GM19468 (cell line): Measurements from ENCODE around the gene FAM181A.

Experiments
- ATAC-seq: cut with Tn5 transposase; IDR thresholded peaks from one replicate; pipeline ENCODE4 v1.9.1; 2021; ENCODE audit warnings: mild to moderate bottlenecking, moderate library complexity, moderate number of reproducible peaks; ENCODE audit not compliant: unreplicated experiment; ENCODE audit errors: extremely low read depth

Gene FAM181A

DNA sequence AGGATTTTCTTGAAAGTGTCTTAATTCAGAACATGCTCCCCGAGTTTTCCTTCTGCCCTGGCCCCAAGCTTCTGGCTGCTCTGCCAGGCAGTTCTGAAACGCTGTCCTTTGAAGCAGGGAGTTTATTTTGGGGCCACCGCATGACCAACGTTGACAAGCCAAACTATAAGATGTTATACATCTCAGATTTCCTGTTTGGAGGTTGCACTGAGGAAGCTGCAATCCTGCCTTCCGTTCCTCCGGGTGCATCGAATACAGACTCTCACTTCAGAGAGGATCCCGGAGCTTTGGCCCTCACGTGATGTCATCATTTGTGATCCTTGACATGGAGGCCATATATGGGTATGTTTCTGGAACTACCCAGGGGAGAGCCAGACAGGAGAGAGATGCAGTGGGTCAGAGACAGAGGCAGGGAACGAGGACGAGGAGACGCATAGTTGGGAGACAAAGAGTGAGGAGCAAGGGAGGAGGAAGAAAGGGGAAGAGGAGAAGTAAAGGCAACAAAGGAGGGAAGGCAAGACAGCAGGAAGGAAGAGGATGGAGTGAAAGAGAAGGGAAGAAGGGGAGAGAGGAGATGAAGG is 49.4 kb downstream of the FAM181A start, which contains the start of gene ASB2:
Gene ASB2 (minus strand): TSS at position 94 of the 581 bp plus-strand sequence. CDS start 12,031 bp downstream, outside the sequence.
- no peak for ATAC-seq

DNA sequence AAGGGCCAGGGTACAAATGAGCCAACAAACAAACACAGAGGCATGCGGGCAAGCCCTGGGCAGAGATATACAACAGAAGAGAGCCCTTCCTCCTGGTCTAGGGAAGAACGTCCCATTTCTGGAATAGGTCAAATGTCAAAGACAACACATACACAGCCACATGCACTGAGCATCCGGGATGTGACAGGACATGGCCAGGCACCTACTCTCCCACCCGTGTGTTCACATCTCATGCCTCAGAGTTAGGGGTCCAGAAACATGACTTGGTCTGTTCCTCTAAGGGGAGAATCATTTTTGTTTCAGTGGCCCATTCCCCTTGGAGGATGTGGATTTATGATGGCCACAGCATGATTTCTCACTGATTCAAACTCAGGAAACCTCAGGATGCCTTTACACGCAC is 50.0 kb downstream of the FAM181A start:
- ATAC-seq = no peak

DNA sequence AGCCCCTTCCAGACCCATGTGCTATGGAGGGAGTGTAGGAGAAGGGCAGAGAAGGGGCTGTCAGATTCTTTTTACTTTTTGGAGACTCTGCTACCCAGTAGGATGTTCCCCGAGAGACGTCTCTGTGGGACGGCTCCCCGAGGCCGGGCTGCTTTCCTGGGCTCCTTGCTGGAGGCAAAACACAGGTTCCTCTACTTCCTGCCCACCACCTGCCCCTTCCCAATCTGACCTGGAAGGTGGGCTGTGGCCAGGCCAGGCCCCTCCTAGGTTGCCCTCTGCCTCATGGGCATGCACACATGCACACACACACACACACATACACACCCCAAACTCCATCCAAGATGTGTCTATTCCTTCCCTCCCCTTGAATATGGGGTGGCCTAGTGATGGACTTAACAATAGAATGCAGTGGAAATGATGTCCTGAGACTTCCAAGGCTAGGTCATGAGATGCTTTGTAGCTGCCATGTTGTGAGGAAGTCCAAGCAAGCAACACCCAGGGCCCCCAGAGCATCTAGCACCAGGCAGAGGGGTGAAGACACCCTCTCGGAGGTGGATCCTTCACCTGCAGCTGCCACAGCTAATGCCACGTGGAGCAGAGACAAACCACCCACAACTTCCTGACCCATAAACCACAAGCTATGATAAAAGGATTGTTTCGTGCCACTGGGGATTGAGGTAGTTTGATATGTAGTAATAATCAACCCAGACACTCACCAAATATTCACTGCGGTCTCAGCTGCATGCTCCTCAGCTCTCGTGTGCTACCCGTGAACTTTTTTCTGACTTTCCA is 50.8 kb downstream of the FAM181A start:
- ATAC-seq = peak; percentile 48

DNA sequence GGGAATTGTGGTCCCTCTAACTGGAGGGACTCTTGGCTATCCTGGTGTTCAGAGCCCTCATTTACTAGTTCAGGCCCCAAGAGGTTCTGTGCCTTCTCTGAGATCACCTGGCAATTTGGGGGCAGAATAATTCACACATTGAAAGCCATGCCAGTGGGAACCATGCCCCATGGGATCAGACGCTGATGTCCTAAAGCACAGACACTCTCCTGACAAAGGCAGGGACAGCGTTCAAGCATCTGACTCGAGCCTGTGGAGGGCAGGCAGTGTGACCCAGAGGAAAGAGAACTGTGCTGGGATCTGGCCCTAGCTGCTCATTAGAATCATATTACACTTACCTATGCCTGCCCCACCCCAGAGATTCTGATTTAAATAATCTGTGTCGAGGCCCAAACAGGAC is 51.6 kb downstream of the FAM181A start:
- ATAC-seq = no peak
